Ovary (tissue), 9 donors: ENCODE data around the gene ANKRD23. TPM values are rescaled to one million over a fixed set of nuclear protein-coding genes. Genes with fewer than 3 reads are reported as not detected.

ENCODE experiments used
- DNase-seq, 5 donors: peaks; one replicate each; pipeline ENCODE4 v3.0.0-alpha.2; 2019 to 2020
- H3K27ac ChIP-seq, 2 donors: fragments of 200-600 bp; one replicate each; pipeline versions ENCODE4 v1.5.1 to v1.8.0; 2019 to 2022
- H3K27me3 ChIP-seq: fragments of 200-600 bp; one replicate; pipeline ENCODE4 v1.8.0; 2022
- H3K36me3 ChIP-seq: fragments of 200-600 bp; sonication (generic); one replicate; pipeline ENCODE4 v1.5.1; 2019
- H3K4me1 ChIP-seq: one replicate; pipeline ENCODE4 v1.8.1; 2013; ENCODE audit warnings: mild to moderate bottlenecking, moderate library complexity; ENCODE audit not compliant: insufficient read depth
- H3K4me3 ChIP-seq: fragments of 200-600 bp; sonication (generic); one replicate; pipeline ENCODE4 v1.5.1; 2017
- H3K9me3 ChIP-seq, 2 donors: fragments of 200-600 bp in 1 of 2; sonication (generic) in 1 of 2; one replicate each; pipeline versions ENCODE4 v1.5.1 to v1.8.1; 2013 to 2019; ENCODE audit warnings: mild to moderate bottlenecking in 1 of 2, moderate library complexity in 1 of 2
- CTCF ChIP-seq, 3 donors: fragments of 450-650 bp in 2 of 3; fragments of 200-600 bp in 1 of 3; IDR thresholded peaks; one replicate each; pipeline versions ENCODE4 v1.5.1 to v1.8.0; 2016 to 2022; ENCODE audit warnings: antibody characterized with exemption in 3 of 3, mild to moderate bottlenecking in 1 of 3
- EP300 ChIP-seq: sonication (generic); formaldehyde crosslinking; IDR thresholded peaks from one replicate; pipeline ENCODE4 v1.6.1; 2017; ENCODE audit warnings: antibody characterized with exemption
- POLR2A ChIP-seq: fragments of 450-650 bp; IDR thresholded peaks from one replicate; pipeline ENCODE4 v1.6.1; 2017; ENCODE audit warnings: antibody characterized with exemption, mild to moderate bottlenecking, moderate library complexity
- WGBS, 3 donors: extraction: QIAGEN DNeasy Blood & Tissue Kit in 1 of 3; methylation state at CpG; one replicate each; pipeline versions ENCODE4 v1.1.5 to v1.1.7; 2013 to 2017; 5-methylcytosine and 5-hydroxymethylcytosine counted together
- intact Hi-C, 4 donors: fragments of 100-400 bp; cut with DNase I; formaldehyde crosslinking; loops; one replicate each; pipeline versions ENCODE4 v1.11.0 to v1.15.1; 2022 to 2023
- polyA plus RNA-seq, 2 donors: library from polyadenylated mRNA; stranded (reverse); fragments of 200-250 nt in 1 of 2; fragments of 350-450 nt in 1 of 2; fragmentation: Illumina TruSeq in 1 of 2; extraction: RNeasy Lipid Tissue Mini Kit (QIAGEN cat#74804) in 1 of 2; gene quantifications; one replicate each; pipeline ENCODE4 v1.2.3, GENCODE V29; 2013 to 2014
- total RNA-seq, 7 donors: library from RNA; depleted of rRNA in 2 of 7; stranded (reverse); fragments of >200 nt in 2 of 7; fragmentation: NEBNext Ultra II Directional in 3 of 7; extraction: Animal tissue kit (Norgen Biotek cat#: 25700) in 3 of 7; gene quantifications; one replicate each; pipeline versions ENCODE4 v1.1.0 to v1.2.4, GENCODE V29; 2016 to 2023
- donor health status: DM: no; HTN: no; CAD: no; lungs with moderate emphysema.
- donor health status: DM: no; HTN: no; CAD: no.
- donor health status: Bipolar disorder and iron deficiency.
- donor health status: DM: yes; HTN: yes; CAD: no.
- donor health status: DM: no; HTN: no; CAD: no.
- donor health status: DM: yes; HTN: yes; CAD: no.

Gene ANKRD23
- total and polyA plus RNA-seq, 9 donors = 1.4 to 14.1 (median 8.4) TPM

- H3K9me3 ChIP-seq = no peaks in the 10 kb centered on the region
- TF ChIP-seq CTCF (IDR thresholded peaks at IDR 0.05) (no peak), EP300 (no peak), POLR2A (no peak)
- no peaks in the 10 kb centered on the region for H3K4me1 ChIP-seq
- intact Hi-C loops = no loop called here
- H3K4me3 ChIP-seq = no peak overlapping the region
- no peak for DNase-seq
- H3K27me3 ChIP-seq = no peaks in the 10 kb centered on the region
- no peaks in the 10 kb centered on the region for H3K36me3 ChIP-seq
- WGBS, 3 donors = 55 to 73% (median 70%) methylated on average over 9 of the region's 9 CpGs
- no peak overlapping the region for H3K27ac ChIP-seq
Measured at GRCh38 chr2:96848264-96848663, 4.4 kb upstream of the ANKRD23 start.

- Histone ChIP-seq H3K36me3 (no peaks in the 10 kb centered on the region), H3K27me3 (no peaks in the 10 kb centered on the region), H3K27ac (no peak overlapping the region), H3K4me1 (no peaks in the 10 kb centered on the region), H3K4me3 (no peak overlapping the region), H3K9me3 (no peaks in the 10 kb centered on the region)
- intact Hi-C loops = no loop called here
- no peak for DNase-seq
- TF ChIP-seq CTCF (IDR thresholded peaks at IDR 0.05) = no peak
- no peak for TF ChIP-seq EP300
- no peak for TF ChIP-seq POLR2A
- WGBS, 3 donors = 69 to 78% (median 75%) methylated on average over 10 of the region's 10 CpGs
Measured at GRCh38 chr2:96847586-96847985, 3.8 kb upstream of the ANKRD23 start.

- Histone ChIP-seq H3K36me3 (no peaks in the 10 kb centered on the region), H3K4me3 (no peak overlapping the region), H3K27me3 (no peaks in the 10 kb centered on the region), H3K9me3 (no peaks in the 10 kb centered on the region), H3K27ac (no peak overlapping the region), H3K4me1 (no peaks in the 10 kb centered on the region)
- DNase-seq = no peak
- WGBS, 3 donors = 89 to 92% (median 91%) methylated on average over 5 of the region's 5 CpGs
- no peak for TF ChIP-seq EP300
- TF ChIP-seq CTCF (IDR thresholded peaks at IDR 0.05) = no peak
- no peak for TF ChIP-seq POLR2A
- intact Hi-C loops = no loop called here
Measured at GRCh38 chr2:96846825-96847224, 3.0 kb upstream of the ANKRD23 start.

- Histone ChIP-seq H3K27ac (no peak overlapping the region), H3K36me3 (no peaks in the 10 kb centered on the region), H3K4me3 (no peak overlapping the region), H3K4me1 (peaks cover 4% of the 10 kb centered on the region), H3K9me3 (no peaks in the 10 kb centered on the region), H3K27me3 (no peaks in the 10 kb centered on the region)
- intact Hi-C loops = no loop called here
- no peak for TF ChIP-seq POLR2A
- TF ChIP-seq EP300 = no peak
- no peak for TF ChIP-seq CTCF (IDR thresholded peaks at IDR 0.05)
- WGBS, 3 donors = 79 to 83% (median 82%) methylated on average over 17 of the region's 17 CpGs
- DNase-seq = no peak
Measured at GRCh38 chr2:96844405-96844808, 586 bp upstream of the ANKRD23 start.

GRCh38 chr2:96842600-96842999 is 1.2 kb downstream of the ANKRD23 start:
- Histone ChIP-seq H3K27me3 (no peaks in the 10 kb centered on the region), H3K27ac (no peak overlapping the region), H3K4me1 (peaks cover 7% of the 10 kb centered on the region), H3K36me3 (no peaks in the 10 kb centered on the region), H3K9me3 (no peaks in the 10 kb centered on the region), H3K4me3 (no peak overlapping the region)
- 84 to 91% (median 85%) methylated on average over 7 of the region's 7 CpGs for WGBS, 3 donors
- no peak for DNase-seq
- TF ChIP-seq CTCF (IDR thresholded peaks at IDR 0.05) (no peak), EP300 (no peak), POLR2A (no peak)
- intact Hi-C loops = no loop called here
